ENCODE results near the gene WDR33.
A peak's percentile ranks its signal among the peaks of the same experiment; 100 is the strongest.

The WDR33 gene

DNA sequence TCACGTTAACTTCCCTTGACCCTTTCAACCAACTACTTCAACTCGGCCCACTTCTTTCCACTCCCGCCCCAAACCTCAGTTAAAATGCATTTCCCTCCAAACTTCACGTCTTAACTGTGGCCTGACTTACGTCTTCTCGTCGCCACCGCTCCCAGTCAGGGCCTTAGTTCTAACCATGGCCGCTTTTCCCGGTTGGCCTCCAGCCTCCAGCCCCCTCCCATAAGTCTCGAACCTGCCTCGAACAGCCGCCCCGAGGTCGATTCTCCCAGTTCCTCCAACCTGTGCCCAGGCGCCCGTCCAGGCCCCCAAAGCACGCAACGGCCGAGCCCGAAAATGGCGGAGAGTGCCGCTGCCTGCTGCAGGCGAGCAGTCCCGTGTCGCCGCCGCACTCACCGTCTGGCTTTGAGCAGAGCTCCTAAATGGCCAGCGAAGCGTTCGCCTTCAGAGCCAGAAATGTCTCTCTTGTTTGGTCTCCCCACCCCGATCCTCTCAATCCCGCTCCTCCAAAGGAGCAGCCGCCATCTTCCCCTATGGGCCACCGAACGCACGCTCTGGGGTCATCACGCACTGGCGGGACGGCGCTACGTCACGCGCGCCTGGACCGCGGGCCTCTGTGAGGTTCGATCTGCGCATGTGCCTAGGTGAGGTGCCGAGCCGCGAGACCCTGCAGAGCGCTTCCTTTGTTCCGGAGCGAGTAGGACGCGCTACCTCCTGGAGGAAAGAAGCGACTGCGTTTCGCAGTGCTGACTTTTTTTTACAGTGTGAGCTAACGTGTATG, at the start of gene WDR33:
Gene WDR33, minus strand, starts transcription at position 553 of the 778 bp plus-strand sequence. CDS start 40,190 bp downstream, outside the sequence.
- ChIA-PET POLR2A (interaction anchor here (0.7 kb wide), 1 partner anchor 110 kb away, joined by 3 read pairs; the partner anchor contains the start of gene SFT2D3), CTCF (interaction anchor here (0.7 to 1.7 kb wide), 3 partner anchors 8 to 47 kb away, joined by 3 to 4 read pairs (median 4); partner anchors contain the start of gene POLR2D)
- peak; percentile 97 for DNase-seq (ENCODE audit: extremely low spot score)
- TF ChIP-seq, protein P1, sequence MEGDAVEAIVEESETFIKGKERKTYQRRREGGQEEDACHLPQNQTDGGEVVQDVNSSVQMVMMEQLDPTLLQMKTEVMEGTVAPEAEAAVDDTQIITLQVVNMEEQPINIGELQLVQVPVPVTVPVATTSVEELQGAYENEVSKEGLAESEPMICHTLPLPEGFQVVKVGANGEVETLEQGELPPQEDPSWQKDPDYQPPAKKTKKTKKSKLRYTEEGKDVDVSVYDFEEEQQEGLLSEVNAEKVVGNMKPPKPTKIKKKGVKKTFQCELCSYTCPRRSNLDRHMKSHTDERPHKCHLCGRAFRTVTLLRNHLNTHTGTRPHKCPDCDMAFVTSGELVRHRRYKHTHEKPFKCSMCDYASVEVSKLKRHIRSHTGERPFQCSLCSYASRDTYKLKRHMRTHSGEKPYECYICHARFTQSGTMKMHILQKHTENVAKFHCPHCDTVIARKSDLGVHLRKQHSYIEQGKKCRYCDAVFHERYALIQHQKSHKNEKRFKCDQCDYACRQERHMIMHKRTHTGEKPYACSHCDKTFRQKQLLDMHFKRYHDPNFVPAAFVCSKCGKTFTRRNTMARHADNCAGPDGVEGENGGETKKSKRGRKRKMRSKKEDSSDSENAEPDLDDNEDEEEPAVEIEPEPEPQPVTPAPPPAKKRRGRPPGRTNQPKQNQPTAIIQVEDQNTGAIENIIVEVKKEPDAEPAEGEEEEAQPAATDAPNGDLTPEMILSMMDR (IDR thresholded peaks at IDR 0.05; ENCODE audit: control extremely low read depth, extremely low read depth, low read depth, missing control alignments), result peak; percentile 49

DNA sequence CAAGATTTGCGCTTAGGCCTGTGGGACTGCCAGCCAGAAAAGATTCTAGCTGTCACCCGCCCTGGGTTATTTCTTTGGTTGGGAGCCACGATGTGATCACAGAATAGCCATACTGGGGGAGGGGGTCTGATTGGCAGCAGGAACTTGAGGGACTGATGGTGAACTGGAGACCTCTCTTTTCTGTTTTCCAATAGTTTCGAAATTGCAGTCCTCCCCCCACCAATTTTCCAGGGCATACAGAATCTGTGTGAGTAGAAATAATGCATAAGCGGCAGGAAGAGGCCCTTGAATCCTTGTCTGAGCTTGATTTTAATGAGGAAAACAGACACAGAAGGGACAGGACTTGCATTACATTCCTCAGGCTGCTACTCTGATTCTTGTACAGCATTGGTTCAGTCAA, 49.2 kb upstream of the WDR33 start:
- no peak for DNase-seq (ENCODE audit: extremely low spot score)
- ChIA-PET POLR2A (no interaction called here), CTCF (no interaction called here)
- TF ChIP-seq, protein P1 (IDR thresholded peaks at IDR 0.05; ENCODE audit: control extremely low read depth, extremely low read depth, low read depth, missing control alignments), result no peak

DNA sequence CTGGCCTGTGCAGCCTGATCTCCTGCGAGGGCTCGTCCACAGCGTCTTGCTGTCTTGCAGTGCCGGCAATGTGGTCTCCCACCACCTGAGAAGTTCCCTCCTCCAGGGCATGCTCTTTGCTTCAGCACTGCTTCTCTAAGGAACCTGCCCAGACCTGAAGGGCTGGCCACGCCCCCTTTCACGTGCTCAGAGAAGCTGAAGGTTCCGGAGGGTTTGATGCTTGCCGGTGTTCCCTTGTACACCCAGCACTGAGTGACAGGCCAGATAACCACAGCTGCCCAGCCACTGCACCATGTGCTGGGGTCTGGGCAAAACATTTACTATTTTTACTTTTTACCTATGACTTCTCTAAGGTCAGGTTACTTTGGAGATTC, 48.7 kb upstream of the WDR33 start:
- POLR2A ChIA-PET, result no interaction called here
- CTCF ChIA-PET, result interaction anchor here (1.0 kb wide), 1 partner anchor 22 kb away, joined by 3 read pairs; no protein-coding TSS in a partner anchor
- TF ChIP-seq, protein P1 (IDR thresholded peaks at IDR 0.05; ENCODE audit: control extremely low read depth, extremely low read depth, low read depth, missing control alignments), result no peak
- peak; percentile 41 for DNase-seq (ENCODE audit: extremely low spot score)

DNA sequence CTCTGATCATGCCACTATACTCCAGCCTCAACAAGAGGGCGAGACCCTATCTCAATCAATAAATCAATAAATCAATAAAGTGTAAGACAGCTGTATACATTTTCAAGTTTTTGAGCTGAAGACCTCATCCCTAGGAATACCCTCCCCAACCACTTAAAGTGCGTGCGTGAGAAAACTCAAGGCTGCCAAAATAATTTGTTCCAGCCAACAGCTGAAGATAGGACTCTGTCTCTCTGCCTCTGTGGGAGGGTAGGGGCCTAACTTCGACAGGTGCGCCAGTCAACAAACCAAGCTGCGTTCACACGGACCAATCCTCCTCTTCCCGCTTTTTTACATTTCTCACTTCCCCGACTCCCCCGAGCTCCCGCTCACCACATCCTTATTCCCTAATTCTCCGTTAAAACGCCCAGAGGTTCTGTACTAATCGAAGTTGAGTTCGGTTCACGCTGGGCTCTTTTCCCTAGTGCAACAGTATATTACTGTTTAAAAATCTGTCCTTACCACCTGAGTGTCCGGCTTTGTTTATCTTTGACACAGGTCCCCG, 46.4 kb upstream of the WDR33 start:
- TF ChIP-seq, protein P1 (IDR thresholded peaks at IDR 0.05; ENCODE audit: control extremely low read depth, extremely low read depth, low read depth, missing control alignments), result no peak
- ChIA-PET POLR2A (interaction anchor here (0.8 kb wide), 1 partner anchor 16 kb away, joined by 4 read pairs; no protein-coding TSS in a partner anchor), CTCF (interaction anchor here (1.0 to 1.8 kb wide), 9 partner anchors 9 to 266 kb away, joined by 3 to 6 read pairs (median 4); no protein-coding TSS in a partner anchor)
- peak; percentile 37 for DNase-seq (ENCODE audit: extremely low spot score)

DNA sequence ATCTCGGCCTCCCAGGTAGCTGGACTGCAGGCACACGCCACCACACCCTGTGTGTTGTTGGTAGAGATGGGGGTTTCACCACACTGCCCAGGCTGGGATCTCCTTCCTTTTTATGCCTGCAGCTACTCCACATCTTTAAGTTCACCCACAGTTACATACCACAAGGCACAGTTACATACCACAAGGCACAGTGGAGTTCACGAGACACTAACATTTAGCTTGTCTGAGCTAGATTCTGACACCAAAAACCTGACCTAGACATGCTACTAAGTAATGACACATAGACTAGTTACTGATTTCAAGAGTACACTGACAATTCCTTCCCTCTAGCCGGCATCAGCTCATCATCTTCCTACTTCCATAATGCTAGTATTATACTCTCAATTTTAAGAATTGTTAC, 42.7 kb upstream of the WDR33 start:
- TF ChIP-seq, protein P1 (IDR thresholded peaks at IDR 0.05; ENCODE audit: control extremely low read depth, extremely low read depth, low read depth, missing control alignments), result no peak
- DNase-seq (ENCODE audit: extremely low spot score), result no peak
- CTCF ChIA-PET, result interaction anchor here (1.0 kb wide), 1 partner anchor 38 kb away, joined by 3 read pairs; no protein-coding TSS in a partner anchor
- POLR2A ChIA-PET, result interaction anchor here (0.5 kb wide), 1 partner anchor 53 kb away, joined by 4 read pairs; no protein-coding TSS in a partner anchor

DNA sequence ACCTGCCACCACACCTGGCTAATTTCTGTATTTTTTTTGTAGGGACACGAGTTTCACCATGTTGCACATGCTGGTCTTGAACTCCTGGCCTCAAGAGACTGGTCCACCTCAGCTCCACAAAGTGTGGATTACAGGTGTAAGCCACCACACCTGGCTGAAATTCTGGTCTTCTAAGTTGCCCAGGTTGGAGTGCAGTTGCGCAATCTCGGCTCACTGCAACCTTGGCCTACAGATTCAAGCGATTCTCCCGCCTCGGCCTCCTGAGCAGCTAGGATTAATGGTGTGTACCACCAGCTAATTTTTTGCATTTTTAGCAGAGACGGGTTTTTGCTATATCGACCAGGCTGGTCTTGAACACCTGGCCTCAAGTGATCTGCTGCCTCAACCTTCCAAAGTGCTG, 41.4 kb upstream of the WDR33 start:
- ChIA-PET POLR2A (no interaction called here), CTCF (no interaction called here)
- TF ChIP-seq, protein P1 (IDR thresholded peaks at IDR 0.05; ENCODE audit: control extremely low read depth, extremely low read depth, low read depth, missing control alignments), result no peak
- no peak for DNase-seq (ENCODE audit: extremely low spot score)
